ENCODE results near the gene TCTN1.

DNA sequence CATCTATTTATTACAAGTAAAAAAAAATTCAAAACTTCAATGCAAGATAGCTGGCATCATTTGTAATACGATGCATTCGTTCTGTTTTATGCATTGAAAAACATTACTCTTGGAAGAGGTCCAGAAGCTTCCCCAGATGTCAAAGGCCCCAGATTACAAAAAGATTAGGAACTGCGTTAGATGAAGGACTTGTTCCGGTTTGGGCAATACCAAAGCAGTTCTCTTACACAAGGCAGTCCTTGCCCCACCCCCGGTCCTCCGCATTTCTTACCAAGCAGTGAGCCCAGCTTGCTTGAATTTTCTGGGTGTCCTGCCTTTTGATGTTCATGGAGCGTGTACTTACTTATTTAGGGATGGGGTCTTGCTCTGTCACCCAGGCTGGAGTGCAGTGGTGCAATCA is 79.8 kb downstream of the TCTN1 start:
- TF ChIP-seq, protein P1, sequence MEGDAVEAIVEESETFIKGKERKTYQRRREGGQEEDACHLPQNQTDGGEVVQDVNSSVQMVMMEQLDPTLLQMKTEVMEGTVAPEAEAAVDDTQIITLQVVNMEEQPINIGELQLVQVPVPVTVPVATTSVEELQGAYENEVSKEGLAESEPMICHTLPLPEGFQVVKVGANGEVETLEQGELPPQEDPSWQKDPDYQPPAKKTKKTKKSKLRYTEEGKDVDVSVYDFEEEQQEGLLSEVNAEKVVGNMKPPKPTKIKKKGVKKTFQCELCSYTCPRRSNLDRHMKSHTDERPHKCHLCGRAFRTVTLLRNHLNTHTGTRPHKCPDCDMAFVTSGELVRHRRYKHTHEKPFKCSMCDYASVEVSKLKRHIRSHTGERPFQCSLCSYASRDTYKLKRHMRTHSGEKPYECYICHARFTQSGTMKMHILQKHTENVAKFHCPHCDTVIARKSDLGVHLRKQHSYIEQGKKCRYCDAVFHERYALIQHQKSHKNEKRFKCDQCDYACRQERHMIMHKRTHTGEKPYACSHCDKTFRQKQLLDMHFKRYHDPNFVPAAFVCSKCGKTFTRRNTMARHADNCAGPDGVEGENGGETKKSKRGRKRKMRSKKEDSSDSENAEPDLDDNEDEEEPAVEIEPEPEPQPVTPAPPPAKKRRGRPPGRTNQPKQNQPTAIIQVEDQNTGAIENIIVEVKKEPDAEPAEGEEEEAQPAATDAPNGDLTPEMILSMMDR (conservative IDR thresholded peaks at IDR 0.05): no peak
- TF ChIP-seq EZH2 (IDR thresholded peaks at IDR 0.05; ENCODE audit: low read depth): no peak

Data from PC-9 (cell line).